ENCODE measurements around the gene CERCAM.

The CERCAM gene

DNA sequence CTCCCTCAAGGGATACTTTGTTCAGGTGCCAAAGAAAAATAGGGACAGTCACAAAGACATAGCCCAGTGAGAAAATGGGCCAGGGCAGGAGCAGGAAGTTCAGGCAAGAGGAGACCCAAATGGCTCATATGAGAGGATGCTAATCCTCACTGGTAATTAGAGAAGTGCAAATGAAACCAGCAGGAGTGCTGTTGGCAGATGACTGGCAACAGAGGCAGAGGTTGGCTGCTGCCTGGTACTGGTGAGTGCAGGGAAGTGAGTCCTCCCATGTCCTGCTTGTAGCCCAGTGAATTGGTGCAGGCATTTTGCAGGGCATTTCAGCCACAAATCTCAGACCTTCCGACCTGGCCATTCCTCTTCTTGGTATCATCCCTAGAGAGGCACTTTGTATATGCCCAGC is 58.6 kb downstream of the CERCAM start:
- TF ChIP-seq, protein P1, sequence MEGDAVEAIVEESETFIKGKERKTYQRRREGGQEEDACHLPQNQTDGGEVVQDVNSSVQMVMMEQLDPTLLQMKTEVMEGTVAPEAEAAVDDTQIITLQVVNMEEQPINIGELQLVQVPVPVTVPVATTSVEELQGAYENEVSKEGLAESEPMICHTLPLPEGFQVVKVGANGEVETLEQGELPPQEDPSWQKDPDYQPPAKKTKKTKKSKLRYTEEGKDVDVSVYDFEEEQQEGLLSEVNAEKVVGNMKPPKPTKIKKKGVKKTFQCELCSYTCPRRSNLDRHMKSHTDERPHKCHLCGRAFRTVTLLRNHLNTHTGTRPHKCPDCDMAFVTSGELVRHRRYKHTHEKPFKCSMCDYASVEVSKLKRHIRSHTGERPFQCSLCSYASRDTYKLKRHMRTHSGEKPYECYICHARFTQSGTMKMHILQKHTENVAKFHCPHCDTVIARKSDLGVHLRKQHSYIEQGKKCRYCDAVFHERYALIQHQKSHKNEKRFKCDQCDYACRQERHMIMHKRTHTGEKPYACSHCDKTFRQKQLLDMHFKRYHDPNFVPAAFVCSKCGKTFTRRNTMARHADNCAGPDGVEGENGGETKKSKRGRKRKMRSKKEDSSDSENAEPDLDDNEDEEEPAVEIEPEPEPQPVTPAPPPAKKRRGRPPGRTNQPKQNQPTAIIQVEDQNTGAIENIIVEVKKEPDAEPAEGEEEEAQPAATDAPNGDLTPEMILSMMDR (IDR thresholded peaks at IDR 0.05; ENCODE audit: extremely low read depth, insufficient read depth, missing control alignments): no peak
- in situ Hi-C loops (cut with MboI; ENCODE audit: low pct_unique_long_range_greater_than_20kb, low sequenced_read_pairs, unreplicated experiment): no loop called here
- no peak for DNase-seq (ENCODE audit: low spot score)

DNA sequence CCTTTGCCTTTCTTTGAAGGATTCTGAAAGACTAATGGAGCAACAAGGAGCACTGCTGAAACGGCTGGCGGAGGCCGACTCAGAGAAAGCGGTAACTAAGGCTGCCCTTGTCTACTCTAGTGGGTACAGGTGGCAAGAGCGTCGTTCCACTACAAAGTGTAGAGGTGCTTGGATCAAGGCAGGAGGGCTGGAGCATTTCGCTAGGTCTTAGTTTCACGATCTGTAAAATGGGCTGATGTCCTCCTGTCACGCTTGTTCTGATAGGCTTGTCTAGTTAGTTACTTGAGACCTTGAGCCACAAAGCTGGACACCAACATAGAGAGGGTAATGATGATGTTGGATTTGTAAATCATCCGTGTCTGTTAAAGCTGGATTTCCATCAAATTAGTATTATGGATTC is 60.9 kb downstream of the CERCAM start:
- TF ChIP-seq, protein P1 (IDR thresholded peaks at IDR 0.05; ENCODE audit: extremely low read depth, insufficient read depth, missing control alignments): no peak
- no peak for DNase-seq (ENCODE audit: low spot score)
- in situ Hi-C loops (cut with MboI; ENCODE audit: low pct_unique_long_range_greater_than_20kb, low sequenced_read_pairs, unreplicated experiment): no loop called here

DNA sequence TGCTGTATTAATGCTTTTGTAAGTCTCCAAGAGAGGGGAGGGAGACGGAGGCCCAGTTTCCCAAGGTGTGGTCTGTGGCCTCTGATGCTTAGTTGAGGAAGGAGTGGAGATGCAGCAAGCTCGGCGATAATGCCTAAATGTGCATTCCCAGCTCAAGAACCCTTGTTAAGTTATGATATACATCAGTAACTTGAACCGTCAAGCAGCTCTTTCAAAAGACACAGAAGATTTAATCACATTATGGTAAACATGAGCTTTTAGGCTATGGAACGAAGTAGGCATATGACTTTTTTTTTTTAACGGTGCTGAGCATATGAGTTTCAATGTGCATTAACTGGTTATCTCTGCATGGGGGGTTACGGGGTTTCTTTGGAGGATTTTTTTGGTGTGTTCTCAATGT is 61.5 kb downstream of the CERCAM start:
- in situ Hi-C loops (cut with MboI; ENCODE audit: low pct_unique_long_range_greater_than_20kb, low sequenced_read_pairs, unreplicated experiment): no loop called here
- TF ChIP-seq, protein P1 (IDR thresholded peaks at IDR 0.05; ENCODE audit: extremely low read depth, insufficient read depth, missing control alignments): no peak
- no peak for DNase-seq (ENCODE audit: low spot score)

DNA sequence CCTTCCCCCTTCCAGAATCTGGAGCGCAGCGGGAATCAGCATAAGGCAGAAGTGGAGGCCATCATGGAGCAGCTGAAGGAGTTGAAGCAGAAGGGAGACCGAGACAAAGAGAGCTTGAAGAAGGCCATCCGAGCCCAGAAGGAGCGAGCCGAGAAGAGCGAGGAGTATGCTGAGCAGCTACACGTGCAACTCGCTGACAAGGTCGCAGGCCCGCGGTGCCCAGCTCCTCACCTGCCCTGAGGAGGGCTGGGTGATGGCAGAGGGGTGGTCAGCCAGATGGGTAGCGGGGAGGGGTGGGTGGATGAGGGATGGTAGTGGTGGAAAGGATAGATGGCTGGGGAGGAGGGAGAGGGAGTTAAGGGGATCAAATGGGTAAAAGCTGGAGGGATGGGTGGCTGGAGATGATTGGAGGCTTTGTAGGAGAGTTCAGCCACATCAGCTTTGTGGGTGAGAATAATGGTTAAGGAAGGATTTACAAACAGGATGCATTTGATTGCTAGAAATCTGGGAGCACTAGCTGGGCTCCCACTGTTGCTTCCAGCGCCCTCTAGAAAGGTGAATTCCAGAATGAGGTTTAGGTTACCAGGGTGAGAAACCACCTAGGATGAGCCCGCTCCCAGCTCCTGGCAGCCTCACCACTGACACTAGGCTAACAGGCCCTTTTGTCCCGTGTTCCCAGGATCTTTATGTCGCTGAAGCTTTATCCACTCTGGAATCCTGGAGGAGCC is 64.2 kb downstream of the CERCAM start:
- in situ Hi-C loops (cut with MboI; ENCODE audit: low pct_unique_long_range_greater_than_20kb, low sequenced_read_pairs, unreplicated experiment): no loop called here
- no peak for DNase-seq (ENCODE audit: low spot score)

DNA sequence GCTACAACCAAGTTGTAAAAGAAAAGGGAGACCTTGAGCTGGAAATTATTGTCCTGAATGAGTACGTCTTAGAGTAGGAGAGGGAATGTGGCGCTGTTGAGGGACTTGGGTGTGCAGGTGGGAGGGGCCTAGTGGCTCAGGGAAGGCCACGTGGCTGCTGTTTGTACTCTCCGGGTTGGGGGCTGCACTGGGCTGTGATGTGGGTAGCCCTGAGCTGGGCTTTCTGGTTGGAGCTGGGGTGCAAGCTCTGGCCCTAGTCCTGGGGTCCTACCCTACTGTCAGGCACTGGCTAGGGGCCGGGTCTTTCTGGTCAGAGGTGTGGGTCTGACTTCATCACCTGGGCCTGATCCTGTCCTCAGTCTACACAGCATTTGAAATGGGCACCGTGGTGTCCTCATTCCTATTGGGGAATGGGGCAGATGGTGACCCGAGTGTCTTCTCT is 64.8 kb downstream of the CERCAM start:
- DNase-seq (ENCODE audit: low spot score): no peak
- TF ChIP-seq, protein P1 (IDR thresholded peaks at IDR 0.05; ENCODE audit: extremely low read depth, insufficient read depth, missing control alignments): no peak
- in situ Hi-C loops (cut with MboI; ENCODE audit: low pct_unique_long_range_greater_than_20kb, low sequenced_read_pairs, unreplicated experiment): no loop called here

More for the DNA sequence above, 64.2 kb downstream of the CERCAM start:
- TF ChIP-seq, protein P1 (IDR thresholded peaks at IDR 0.05; ENCODE audit: extremely low read depth, insufficient read depth, missing control alignments): no peak

DNA sequence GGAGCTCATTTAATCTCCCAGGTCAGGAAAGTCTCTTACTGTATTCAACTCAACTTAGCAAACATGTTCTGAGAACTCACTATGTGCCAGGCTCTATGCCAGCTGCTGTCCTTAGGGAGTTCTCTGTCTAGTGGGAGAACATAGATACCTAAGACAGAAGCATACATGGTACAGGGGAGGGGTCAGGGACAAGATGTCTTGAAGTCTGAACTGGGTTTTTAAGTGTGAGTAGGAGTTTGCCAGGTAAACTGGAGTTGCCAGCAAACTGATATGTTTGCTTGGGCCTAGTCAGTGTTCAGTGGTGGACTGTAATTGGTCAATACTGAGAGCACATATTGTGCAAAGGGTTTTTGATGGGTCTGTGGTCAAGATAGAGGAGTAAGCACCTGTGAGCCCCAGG is 65.5 kb downstream of the CERCAM start:
- in situ Hi-C loops (cut with MboI; ENCODE audit: low pct_unique_long_range_greater_than_20kb, low sequenced_read_pairs, unreplicated experiment): no loop called here
- TF ChIP-seq, protein P1 (IDR thresholded peaks at IDR 0.05; ENCODE audit: extremely low read depth, insufficient read depth, missing control alignments): no peak
- DNase-seq (ENCODE audit: low spot score): no peak
